ENCODE results near the gene TNFRSF8.

The TNFRSF8 gene

DNA sequence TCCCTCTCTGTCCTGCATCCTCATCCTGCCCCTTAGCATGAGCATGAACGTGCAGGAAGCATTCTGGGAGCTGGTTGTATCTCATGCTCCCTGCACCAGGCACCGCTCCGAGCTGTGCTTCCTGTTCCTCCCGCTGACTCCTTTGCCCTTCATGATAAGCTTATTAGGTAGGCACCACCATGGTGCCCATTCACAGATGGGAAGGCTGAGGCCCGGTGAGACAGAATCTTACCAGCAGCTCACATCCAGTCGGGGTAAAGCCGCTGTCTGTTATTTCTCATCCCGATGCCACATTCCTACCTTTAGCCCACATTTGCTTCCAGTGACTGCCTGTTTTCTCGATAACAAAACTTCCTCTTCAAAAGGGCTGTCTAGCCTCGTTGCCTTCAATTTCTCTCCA is 36.5 kb upstream of the TNFRSF8 start:
- Histone ChIP-seq H3K27me3 (ENCODE audit: insufficient read depth, low read depth) (no peaks in the 10 kb centered on the region), H4K20me1 (ENCODE audit: insufficient read depth) (no peaks in the 10 kb centered on the region), H3K79me2 (ENCODE audit: insufficient read depth, low read depth) (no peaks in the 10 kb centered on the region), H3K36me3 (ENCODE audit: insufficient read depth) (no peaks in the 10 kb centered on the region), H2AFZ (ENCODE audit: low read depth) (no peak overlapping the region), H3K4me3 (IDR thresholded peaks at IDR 0.05; ENCODE audit: insufficient read depth, low read depth, low read length) (no peak overlapping the region), H3K4me1 (ENCODE audit: low read depth, poor library complexity, severe bottlenecking) (no peaks in the 10 kb centered on the region), H3K27ac (no peak overlapping the region), H3K9ac (no peak overlapping the region), H3K4me2 (no peak overlapping the region)
- TF ChIP-seq, protein P1, sequence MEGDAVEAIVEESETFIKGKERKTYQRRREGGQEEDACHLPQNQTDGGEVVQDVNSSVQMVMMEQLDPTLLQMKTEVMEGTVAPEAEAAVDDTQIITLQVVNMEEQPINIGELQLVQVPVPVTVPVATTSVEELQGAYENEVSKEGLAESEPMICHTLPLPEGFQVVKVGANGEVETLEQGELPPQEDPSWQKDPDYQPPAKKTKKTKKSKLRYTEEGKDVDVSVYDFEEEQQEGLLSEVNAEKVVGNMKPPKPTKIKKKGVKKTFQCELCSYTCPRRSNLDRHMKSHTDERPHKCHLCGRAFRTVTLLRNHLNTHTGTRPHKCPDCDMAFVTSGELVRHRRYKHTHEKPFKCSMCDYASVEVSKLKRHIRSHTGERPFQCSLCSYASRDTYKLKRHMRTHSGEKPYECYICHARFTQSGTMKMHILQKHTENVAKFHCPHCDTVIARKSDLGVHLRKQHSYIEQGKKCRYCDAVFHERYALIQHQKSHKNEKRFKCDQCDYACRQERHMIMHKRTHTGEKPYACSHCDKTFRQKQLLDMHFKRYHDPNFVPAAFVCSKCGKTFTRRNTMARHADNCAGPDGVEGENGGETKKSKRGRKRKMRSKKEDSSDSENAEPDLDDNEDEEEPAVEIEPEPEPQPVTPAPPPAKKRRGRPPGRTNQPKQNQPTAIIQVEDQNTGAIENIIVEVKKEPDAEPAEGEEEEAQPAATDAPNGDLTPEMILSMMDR (conservative IDR thresholded peaks at IDR 0.05; ENCODE audit: low read depth, low read length): no peak

DNA sequence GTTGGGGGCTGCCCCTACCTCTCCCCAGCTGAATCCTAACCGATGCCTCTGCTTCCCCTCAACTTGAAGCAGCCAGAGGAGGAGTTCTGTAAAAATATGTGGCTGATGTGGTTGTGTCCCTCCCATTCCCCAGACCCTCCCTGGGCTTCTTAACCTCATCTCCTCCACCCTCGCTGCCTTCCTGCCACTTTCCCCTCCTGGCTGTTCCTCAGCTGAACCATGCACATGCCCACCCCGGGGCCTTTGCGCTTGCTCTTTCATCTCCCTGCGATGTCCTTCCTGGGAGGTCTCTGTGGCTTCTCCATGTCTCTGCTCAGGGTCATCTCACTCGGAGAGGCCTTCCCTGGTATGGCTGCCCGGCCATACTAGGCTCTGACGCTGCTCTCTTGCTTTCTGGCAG is 34.9 kb upstream of the TNFRSF8 start:
- no peaks in the 10 kb centered on the region for H3K27me3 ChIP-seq (ENCODE audit: insufficient read depth, low read depth)
- TF ChIP-seq, protein P1 (conservative IDR thresholded peaks at IDR 0.05; ENCODE audit: low read depth, low read length): no peak
- H3K36me3 ChIP-seq (ENCODE audit: insufficient read depth): no peaks in the 10 kb centered on the region
- H3K4me2 ChIP-seq: no peak overlapping the region
- no peaks in the 10 kb centered on the region for H3K4me1 ChIP-seq (ENCODE audit: low read depth, poor library complexity, severe bottlenecking)
- no peak overlapping the region for H3K9ac ChIP-seq
- no peaks in the 10 kb centered on the region for H3K79me2 ChIP-seq (ENCODE audit: insufficient read depth, low read depth)
- H2AFZ ChIP-seq (ENCODE audit: low read depth): no peak overlapping the region
- no peak overlapping the region for H3K4me3 ChIP-seq (IDR thresholded peaks at IDR 0.05; ENCODE audit: insufficient read depth, low read depth, low read length)
- H3K27ac ChIP-seq: no peak overlapping the region
- no peaks in the 10 kb centered on the region for H4K20me1 ChIP-seq (ENCODE audit: insufficient read depth)

DNA sequence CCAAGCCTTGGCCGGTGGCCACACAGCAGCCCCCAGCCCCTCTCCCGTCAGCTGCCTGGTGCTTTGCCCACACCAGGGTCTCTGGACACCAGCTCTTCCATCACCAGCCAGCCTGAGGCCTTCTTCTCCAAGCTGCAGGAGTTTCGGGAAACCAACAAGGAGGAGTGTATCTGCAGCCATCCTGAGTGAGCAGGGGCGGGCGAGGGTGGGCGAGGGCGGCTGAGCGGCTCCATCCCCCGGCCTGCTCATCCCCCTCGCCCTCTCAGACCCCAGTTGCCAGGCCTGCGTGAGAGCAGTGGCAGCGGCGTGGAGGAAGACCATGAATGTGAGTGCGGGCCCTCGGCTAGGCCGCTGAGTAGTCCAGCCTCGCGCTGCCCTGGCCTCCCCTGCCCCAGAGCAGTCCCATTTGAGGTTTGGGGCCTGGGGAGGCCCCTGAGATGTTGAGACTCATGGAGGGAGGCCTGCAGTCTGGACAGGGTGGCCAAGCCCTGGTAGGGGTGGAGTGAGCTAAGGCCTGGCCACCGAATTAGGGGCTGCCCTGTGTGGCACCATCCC is 34.1 kb upstream of the TNFRSF8 start:
- H3K4me2 ChIP-seq: no peak overlapping the region
- no peaks in the 10 kb centered on the region for H3K27me3 ChIP-seq (ENCODE audit: insufficient read depth, low read depth)
- H3K9ac ChIP-seq: no peak overlapping the region
- TF ChIP-seq, protein P1 (conservative IDR thresholded peaks at IDR 0.05; ENCODE audit: low read depth, low read length): no peak
- no peaks in the 10 kb centered on the region for H4K20me1 ChIP-seq (ENCODE audit: insufficient read depth)
- H3K36me3 ChIP-seq (ENCODE audit: insufficient read depth): no peaks in the 10 kb centered on the region
- H3K27ac ChIP-seq: no peak overlapping the region
- no peak overlapping the region for H3K4me3 ChIP-seq (IDR thresholded peaks at IDR 0.05; ENCODE audit: insufficient read depth, low read depth, low read length)
- no peaks in the 10 kb centered on the region for H3K79me2 ChIP-seq (ENCODE audit: insufficient read depth, low read depth)
- H3K4me1 ChIP-seq (ENCODE audit: low read depth, poor library complexity, severe bottlenecking): no peaks in the 10 kb centered on the region
- no peak overlapping the region for H2AFZ ChIP-seq (ENCODE audit: low read depth)

DNA sequence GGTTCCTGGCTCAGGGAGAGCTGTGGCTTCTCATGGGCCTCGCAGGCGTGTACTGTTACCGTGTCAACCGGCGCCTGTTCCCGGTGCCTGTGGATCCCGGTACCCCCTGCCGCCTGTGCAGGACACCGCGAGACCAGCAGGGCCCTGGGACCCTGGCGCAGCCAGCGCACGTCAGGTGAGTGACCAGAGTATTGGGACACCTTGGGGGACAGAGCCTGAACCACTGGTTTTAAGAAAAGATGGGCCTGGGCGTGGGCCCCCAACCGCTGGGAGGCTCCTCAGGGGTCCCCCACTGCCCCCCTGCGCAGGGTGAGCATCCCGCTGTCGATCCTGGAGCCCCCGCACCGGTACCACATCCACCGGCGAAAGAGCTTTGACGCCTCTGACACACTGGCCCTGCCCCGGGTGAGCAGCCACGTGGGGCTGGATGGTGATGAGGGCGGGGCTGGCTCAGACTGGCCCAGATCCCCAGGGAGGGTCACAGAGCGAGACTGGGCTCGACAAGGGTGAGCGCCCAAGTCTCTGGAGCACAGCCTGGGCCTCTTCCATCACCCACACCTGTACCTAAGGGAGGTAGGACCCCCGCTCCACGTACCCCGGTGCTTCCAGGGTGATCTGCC is 33.3 kb upstream of the TNFRSF8 start:
- no peak overlapping the region for H3K9ac ChIP-seq
- no peaks in the 10 kb centered on the region for H3K79me2 ChIP-seq (ENCODE audit: insufficient read depth, low read depth)
- no peak overlapping the region for H3K4me3 ChIP-seq (IDR thresholded peaks at IDR 0.05; ENCODE audit: insufficient read depth, low read depth, low read length)
- TF ChIP-seq, protein P1 (conservative IDR thresholded peaks at IDR 0.05; ENCODE audit: low read depth, low read length): no peak
- no peak overlapping the region for H2AFZ ChIP-seq (ENCODE audit: low read depth)
- H4K20me1 ChIP-seq (ENCODE audit: insufficient read depth): no peaks in the 10 kb centered on the region
- no peaks in the 10 kb centered on the region for H3K4me1 ChIP-seq (ENCODE audit: low read depth, poor library complexity, severe bottlenecking)
- no peak overlapping the region for H3K4me2 ChIP-seq
- H3K27me3 ChIP-seq (ENCODE audit: insufficient read depth, low read depth): no peaks in the 10 kb centered on the region
- no peak overlapping the region for H3K27ac ChIP-seq
- H3K36me3 ChIP-seq (ENCODE audit: insufficient read depth): no peaks in the 10 kb centered on the region
